MM.1S (cell line): ENCODE results near the gene TNFSF8.

Experiments
- DNase-seq: peaks from one replicate; pipeline ENCODE4 v3.0.0-alpha.2; 2015
- H2AFZ ChIP-seq: fragments of 300-600 bp; sonication (generic); 2 replicates; pipeline ENCODE4 v1.6.0; 2016; ENCODE audit warnings: antibody characterized with exemption, low read length
- H3F3A ChIP-seq: fragments of 300-600 bp; sonication (generic); 2 replicates; pipeline ENCODE4 v1.6.1; 2016; ENCODE audit warnings: mild to moderate bottlenecking, antibody characterized with exemption, low read length, moderate library complexity, mixed read lengths; ENCODE audit not compliant: insufficient read depth
- H3K27ac ChIP-seq: fragments of 300-600 bp; sonication (generic); 2 replicates; pipeline ENCODE4 v1.5.1; 2016; ENCODE audit warnings: mild to moderate bottlenecking, low read length
- H3K27me3 ChIP-seq: fragments of 300-600 bp; sonication (generic); replicated peaks from 2 replicates; pipeline ENCODE4 v1.6.0; 2016; ENCODE audit warnings: low read length; ENCODE audit not compliant: insufficient read depth
- H3K36me3 ChIP-seq: fragments of 300-600 bp; sonication (generic); replicated peaks from 2 replicates; pipeline ENCODE4 v1.6.1; 2016; ENCODE audit warnings: mild to moderate bottlenecking, low read length, mixed read lengths; ENCODE audit not compliant: insufficient read depth
- H3K4me1 ChIP-seq: fragments of 300-600 bp; sonication (generic); 2 replicates; pipeline ENCODE4 v1.6.1; 2016; ENCODE audit warnings: low read length, mixed read lengths
- H3K4me2 ChIP-seq: fragments of 300-600 bp; sonication (generic); 2 replicates; pipeline ENCODE4 v1.6.0; 2016; ENCODE audit warnings: low read depth, low read length
- H3K4me3 ChIP-seq: fragments of 300-600 bp; sonication (generic); 2 replicates; pipeline ENCODE4 v1.5.1; 2016; ENCODE audit warnings: low read length, mixed read lengths
- H3K79me2 ChIP-seq: fragments of 300-600 bp; sonication (generic); 2 replicates; pipeline ENCODE4 v1.6.1; 2016; ENCODE audit warnings: mixed run types, low read length, mixed read lengths
- H3K9ac ChIP-seq: fragments of 300-600 bp; sonication (generic); 2 replicates; pipeline ENCODE4 v1.6.1; 2016; ENCODE audit warnings: low read length, mixed read lengths
- H3K9me2 ChIP-seq: fragments of 300-600 bp; sonication (generic); replicated peaks from 2 replicates; pipeline ENCODE4 v1.6.1; 2016; ENCODE audit warnings: mild to moderate bottlenecking, low read length, mixed read lengths; ENCODE audit not compliant: insufficient read depth
- H3K9me3 ChIP-seq: fragments of 300-600 bp; sonication (generic); replicated peaks from 2 replicates; pipeline ENCODE4 v1.6.1; 2016; ENCODE audit warnings: mild to moderate bottlenecking, low read length, mixed read lengths; ENCODE audit not compliant: insufficient read depth
- H4K20me1 ChIP-seq: fragments of 300-600 bp; sonication (generic); 2 replicates; pipeline ENCODE4 v1.6.1; 2016; ENCODE audit warnings: mild to moderate bottlenecking, low read length, moderate library complexity, mixed read lengths; ENCODE audit not compliant: insufficient read depth
- CTCF ChIP-seq: fragments of 300-600 bp; sonication (generic); IDR thresholded peaks from 2 replicates; pipeline ENCODE4 v1.5.1; 2016; ENCODE audit warnings: antibody characterized with exemption, low read length, mixed read lengths
- EZH2 ChIP-seq: fragments of 300-600 bp; sonication (generic); optimal IDR thresholded peaks from 2 replicates; pipeline ENCODE3; 2017; ENCODE audit warnings: low read depth, mild to moderate bottlenecking, antibody characterized with exemption, low read length, mixed read lengths
- EZH2phosphoT487 ChIP-seq: fragments of 300-600 bp; sonication (generic); IDR thresholded peaks from 2 replicates; pipeline ENCODE4 v1.6.1; 2018; ENCODE audit warnings: antibody characterized with exemption, low read length

TNFSF8 gene

GRCh38 chr9:114895521-114895991, 34.8 kb downstream of the TNFSF8 start:
- Histone ChIP-seq H3K79me2 (no peaks in the 10 kb centered on the region), H3K9ac (no peak overlapping the region), H3F3A (peaks cover 24% of the 10 kb centered on the region), H2AFZ (no peak overlapping the region), H3K9me3 (no peaks in the 10 kb centered on the region), H3K9me2 (no peaks in the 10 kb centered on the region), H3K4me3 (no peak overlapping the region), H3K36me3 (no peaks in the 10 kb centered on the region), H3K27me3 (no peaks in the 10 kb centered on the region), H3K4me1 (peaks cover 66% of the 10 kb centered on the region), H4K20me1 (no peaks in the 10 kb centered on the region), H3K27ac (no peak overlapping the region), H3K4me2 (no peak overlapping the region)
- no peak for TF ChIP-seq EZH2
- no peak for TF ChIP-seq EZH2phosphoT487
- TF ChIP-seq CTCF, result no peak
- no peak for DNase-seq

DNA sequence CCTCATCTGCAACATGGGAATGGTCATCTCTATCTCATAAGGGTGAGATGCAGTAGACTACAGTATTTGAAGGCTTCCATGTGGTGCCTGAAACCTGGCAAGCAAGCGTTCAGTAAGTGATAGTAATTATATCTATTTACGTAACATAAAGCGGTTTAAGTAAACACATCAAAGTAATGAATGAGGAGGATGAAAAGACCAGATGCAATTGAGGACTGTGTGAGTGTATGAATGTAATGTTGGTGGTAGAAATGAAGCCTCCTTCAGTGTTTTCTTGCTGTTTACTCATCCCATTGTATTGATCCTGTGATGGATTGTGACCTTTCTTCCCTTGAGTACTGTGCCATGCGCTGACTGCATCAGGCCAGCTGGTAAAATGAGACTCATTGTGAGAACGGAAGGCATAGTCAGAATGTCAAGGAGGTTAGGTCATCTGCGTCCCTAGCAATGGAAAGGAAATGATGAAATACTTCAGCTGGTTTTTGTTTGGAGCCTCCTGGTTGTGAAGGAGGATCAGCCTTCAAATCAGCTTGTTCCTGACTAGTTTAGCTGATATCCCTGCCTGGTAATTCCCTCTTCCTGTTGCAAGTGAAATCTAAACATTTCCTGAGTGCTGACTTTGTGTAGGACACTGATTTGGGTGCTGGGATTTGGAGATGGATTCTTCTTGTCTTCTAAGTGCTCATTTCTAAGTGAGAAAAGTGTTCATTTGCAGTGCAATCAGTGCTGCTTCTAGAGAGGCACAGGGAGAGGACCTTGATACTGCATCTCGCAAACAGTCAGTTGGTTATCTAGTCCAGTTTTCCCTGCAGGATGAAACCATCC, 35.6 kb downstream of the TNFSF8 start:
- H3K9ac ChIP-seq, result no peak overlapping the region
- no peak for DNase-seq

GRCh38 chr9:114894206-114894605, 36.2 kb downstream of the TNFSF8 start:
- Histone ChIP-seq H3K4me2 (no peak overlapping the region), H3K9me2 (no peaks in the 10 kb centered on the region), H3K79me2 (no peaks in the 10 kb centered on the region), H3K27me3 (no peaks in the 10 kb centered on the region), H3K4me3 (no peak overlapping the region), H3K36me3 (no peaks in the 10 kb centered on the region), H3K9me3 (no peaks in the 10 kb centered on the region), H2AFZ (no peak overlapping the region), H3K9ac (no peak overlapping the region), H3F3A (peaks cover 12% of the 10 kb centered on the region), H3K27ac (no peak overlapping the region), H4K20me1 (no peaks in the 10 kb centered on the region), H3K4me1 (peaks cover 63% of the 10 kb centered on the region)
- no peak for TF ChIP-seq EZH2phosphoT487
- TF ChIP-seq CTCF, result no peak
- no peak for TF ChIP-seq EZH2
- DNase-seq, result no peak

More for the DNA sequence above, 35.6 kb downstream of the TNFSF8 start:
- Histone ChIP-seq H3K4me3 (no peak overlapping the region), H3F3A (peaks cover 18% of the 10 kb centered on the region), H3K27me3 (no peaks in the 10 kb centered on the region), H3K4me2 (no peak overlapping the region), H4K20me1 (no peaks in the 10 kb centered on the region), H2AFZ (no peak overlapping the region), H3K4me1 (peaks cover 64% of the 10 kb centered on the region), H3K36me3 (no peaks in the 10 kb centered on the region), H3K9me2 (no peaks in the 10 kb centered on the region), H3K27ac (no peak overlapping the region), H3K79me2 (no peaks in the 10 kb centered on the region), H3K9me3 (no peaks in the 10 kb centered on the region)
- no peak for TF ChIP-seq CTCF
